Eye (tissue), 1 donor: ENCODE measurements around the gene SLC5A5.
A peak's percentile ranks its signal among the peaks of the same experiment; 100 is the strongest.

Experiments used
- DNase-seq: peaks from one replicate; pipeline ENCODE4 v3.0.0-alpha.2; 2015

The SLC5A5 gene

DNA sequence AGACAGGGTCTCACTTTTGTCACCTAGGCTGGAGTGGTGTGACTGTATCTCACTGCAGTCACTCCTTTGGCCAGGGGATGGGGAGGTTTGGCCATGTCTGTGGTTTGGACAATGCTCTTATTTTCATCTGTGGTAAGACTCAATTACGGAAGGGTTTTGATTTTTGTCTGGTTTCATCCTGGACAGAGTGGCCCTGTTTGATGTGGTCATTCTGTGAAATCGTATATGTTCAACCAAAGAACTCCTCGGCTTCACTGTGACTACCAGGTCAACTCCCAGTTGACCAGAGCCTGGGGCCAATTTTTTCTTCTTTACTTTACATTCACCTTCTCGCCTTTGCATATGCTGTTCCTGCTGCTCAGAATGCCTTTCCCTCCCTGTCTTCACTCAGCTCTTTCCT is 54.3 kb downstream of the SLC5A5 start:
- no peak for DNase-seq

GRCh38 chr19:17929056-17929455 is 57.3 kb downstream of the SLC5A5 start:
- no peak for DNase-seq

DNA sequence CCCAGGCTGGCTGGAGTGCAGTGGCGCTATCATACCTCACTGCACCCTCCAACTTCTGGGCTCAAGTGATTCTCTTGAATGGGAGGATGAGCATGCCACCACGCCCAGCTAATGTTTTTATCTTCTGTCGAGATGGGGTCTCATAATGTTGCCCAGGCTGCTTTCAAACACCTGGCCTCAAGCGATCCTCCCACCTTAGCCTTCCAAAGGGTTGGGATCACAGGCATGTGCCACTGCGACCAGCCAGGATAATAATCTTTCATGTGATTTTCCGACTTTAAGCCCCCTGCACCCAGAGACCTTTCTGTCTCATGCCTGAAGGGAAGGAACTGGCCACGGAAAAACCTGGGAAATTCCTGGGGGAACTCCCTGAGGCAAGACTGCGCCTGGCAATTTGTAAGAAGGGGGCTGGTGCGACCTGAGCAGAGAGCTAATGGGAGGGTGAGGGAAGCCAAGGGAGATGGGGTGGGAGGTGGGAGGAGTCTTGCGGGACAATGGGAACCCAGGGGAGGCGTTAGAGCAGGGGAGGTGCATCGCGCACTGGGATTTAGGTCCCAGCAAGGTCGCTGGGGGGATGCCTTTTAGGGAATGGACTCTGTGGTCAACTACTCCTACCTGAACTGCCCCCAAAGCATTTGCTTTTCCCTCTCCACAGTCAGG is 59.9 kb downstream of the SLC5A5 start:
- peak; percentile 50 for DNase-seq

GRCh38 chr19:17932485-17933338 is 61.0 kb downstream of the SLC5A5 start, which contains the start of gene CCDC124:
CCDC124 (plus strand) TSS chr19:17933015; CDS start chr19:17936421, 3,406 bp downstream.
- peak; percentile 98 for DNase-seq

DNA sequence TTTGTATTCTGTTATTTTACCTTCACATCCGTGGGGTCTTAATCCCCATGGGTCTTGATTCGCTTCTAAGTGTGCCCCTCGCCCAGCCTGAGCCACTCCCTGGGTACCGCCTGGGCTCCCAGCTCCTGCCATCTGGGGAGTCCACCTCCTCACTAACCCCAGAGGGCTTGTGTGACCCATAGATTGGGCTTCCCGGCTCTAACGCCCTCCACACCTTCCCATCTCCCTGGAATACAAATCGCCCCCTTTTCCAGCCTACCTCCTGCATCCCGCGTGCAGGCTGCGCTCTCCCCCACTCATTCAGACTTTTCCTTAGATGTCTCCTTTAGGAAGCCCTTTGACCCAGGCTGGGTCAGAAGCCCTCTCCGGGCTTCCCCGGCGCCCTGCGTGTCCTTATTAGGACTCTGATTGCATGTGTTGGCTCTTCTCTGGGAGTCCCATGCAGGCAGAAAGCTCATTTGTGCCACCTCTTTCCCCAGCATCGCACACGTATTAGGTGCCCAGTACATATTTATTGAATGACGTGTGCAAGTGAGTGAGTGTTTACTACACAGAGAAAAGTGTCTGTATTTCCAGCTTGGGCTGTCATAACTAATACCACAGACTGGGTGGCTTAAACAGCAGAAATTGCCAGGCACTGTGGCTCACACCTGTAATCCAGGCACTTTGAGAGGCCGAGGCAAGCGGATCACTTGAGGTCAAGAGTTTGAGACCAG is 61.8 kb downstream of the SLC5A5 start:
- DNase-seq = no peak

GRCh38 chr19:17936379-17936778 is 64.6 kb downstream of the SLC5A5 start:
- no peak for DNase-seq

DNA sequence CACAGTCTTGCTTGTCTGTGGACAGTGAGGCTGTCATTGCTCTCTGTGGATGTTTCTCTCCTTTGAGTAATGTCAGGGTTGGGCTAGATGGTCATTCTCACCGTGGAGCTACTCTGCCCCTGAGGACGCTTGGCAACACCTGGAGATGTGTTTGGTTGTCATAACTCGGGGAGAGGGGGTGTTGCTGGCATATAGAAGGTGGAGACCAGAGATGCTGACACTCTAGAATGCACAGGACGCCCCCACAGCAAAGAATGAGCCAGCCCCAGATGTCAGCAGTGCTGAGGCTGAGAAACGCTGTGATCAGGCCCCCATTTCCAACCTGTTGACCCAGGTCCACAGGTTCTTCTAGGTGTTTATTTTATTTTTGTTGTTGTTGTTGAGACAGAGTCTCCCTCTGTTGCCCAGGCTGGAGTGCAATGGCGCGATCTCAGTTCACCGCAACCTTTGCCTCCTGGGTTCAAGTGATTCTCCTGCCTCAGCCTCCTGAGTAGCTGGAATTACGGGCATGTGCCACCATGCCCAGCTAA is 65.7 kb downstream of the SLC5A5 start:
- no peak for DNase-seq

DNA sequence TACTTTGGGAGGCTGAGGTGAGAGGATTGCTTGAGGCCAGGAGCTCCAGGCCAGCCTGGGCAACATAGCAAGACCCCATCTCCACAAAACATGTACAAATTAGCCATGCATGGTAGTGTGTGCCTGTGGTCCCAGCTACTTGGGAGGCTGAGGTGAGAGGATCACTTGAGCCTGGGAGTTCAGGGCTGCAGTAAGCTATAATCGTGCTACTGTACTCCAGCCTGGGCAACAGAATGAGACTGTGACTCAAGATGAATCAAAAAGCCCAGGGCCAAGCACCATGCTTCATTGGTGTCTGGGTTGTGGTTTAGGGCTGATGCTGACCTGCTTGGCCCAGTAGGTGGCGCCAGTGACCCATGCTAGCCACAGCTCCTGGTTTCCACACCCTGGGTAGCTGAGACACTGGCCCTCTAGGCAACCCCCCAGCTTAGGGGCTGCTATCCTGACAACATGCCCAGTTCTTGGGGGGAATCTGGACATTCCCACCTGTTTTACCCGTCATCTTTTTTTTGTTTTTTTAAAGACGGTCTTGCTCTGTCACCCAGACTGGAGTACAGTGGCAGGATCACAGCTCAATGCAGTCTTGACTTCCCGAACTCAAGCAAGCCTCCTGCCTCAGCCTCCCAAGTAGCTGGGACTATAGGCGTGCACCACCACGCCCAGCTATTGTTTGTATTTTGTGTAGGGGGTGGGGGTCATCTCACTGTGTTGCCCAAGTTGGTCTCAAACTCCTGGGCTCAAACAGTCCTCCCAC is 66.5 kb downstream of the SLC5A5 start:
- peak; percentile 90 for DNase-seq

DNA sequence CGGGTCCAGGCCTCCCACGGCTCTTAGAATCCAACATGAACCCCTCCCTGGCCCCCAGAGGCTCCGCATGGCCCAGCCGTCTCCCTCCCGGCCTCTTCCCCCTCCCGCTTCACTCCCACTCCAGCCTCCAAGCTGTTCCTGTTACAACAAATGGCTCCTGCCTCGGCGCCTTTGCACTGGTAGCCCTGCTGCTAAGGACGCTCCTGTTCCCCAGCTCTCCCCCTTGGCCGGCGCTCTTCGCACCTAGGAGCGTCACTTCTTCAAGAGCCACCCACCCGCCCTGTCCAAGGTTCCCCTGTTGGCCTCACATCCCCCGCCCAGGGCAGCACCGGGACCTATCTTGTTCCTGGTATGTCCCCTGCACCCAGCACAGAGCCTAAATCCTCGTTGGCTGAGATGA is 70.4 kb downstream of the SLC5A5 start:
- no peak for DNase-seq

- DNase-seq = no peak
Measured at GRCh38 chr19:17942582-17943273, 71.0 kb downstream of the SLC5A5 start.

GRCh38 chr19:17943274-17944221 is 71.8 kb downstream of the SLC5A5 start:
- DNase-seq = no peak

DNA sequence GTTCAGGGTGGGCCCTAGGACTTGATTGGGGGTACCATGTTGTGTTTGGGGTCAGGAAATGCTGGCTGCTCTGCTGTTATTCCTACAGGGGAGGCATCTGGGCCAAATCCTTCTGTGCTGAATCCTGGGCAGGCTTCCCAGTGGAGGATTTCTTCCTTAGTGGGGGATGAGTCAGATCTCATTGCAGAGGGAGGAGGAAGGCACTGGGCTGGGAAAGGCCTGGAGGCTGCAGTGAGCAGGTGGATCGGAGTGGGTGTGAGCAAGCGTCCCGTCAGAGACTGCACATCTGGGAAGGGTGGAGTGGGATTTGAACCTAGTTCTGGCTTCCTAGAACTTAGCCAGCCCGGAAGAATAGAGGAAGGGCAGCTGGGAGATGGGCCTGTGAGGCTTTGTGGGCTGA is 72.6 kb downstream of the SLC5A5 start:
- DNase-seq = no peak
